Measurements from ENCODE around the gene S100A9.
"Not testable (repeated sequence)": the region's sequence is repeated elsewhere in the genome, so short reads cannot be mapped to it uniquely, and the experiment has no call there.

Gene S100A9

DNA sequence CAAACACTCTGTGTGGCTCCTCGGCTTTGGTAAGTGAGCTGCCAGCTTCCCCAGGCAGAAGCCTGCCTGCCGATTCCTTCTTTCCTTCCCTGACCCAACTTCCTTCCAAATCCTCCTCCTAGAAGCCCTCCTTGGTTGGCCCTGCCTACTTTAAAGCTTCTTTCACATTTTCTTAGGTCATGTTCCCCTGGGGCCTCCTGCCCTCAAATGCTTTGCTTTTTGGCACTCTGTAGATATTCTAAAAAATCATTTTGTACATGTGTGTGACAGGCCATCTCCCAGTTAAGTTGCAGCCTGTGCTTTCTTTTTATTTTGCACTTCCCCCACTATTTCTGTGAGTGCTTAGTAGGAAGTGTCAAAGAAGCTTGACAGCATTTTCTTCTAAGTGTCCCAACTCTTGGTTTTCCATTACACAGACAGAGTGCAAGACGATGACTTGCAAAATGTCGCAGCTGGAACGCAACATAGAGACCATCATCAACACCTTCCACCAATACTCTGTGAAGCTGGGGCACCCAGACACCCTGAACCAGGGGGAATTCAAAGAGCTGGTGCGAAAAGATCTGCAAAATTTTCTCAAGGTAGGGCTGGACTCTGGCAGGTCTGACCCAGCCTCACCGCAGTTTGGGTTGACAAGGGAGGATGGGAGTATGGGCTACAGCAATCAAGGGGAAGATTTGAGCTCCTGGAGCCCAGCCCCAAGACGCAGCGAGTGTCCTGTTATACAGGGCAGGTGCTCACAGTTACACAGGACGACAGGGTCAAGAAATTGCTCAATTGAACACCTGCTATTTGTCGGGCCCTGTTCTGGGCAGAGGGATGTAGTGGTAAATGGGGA, at the start of gene S100A9:
S100A9 (plus strand) TSS at position 2 of the 838 bp plus-strand sequence; CDS start at position 432, 430 bp downstream.
- DNase-seq (ENCODE audit: low spot score): no peak

DNA sequence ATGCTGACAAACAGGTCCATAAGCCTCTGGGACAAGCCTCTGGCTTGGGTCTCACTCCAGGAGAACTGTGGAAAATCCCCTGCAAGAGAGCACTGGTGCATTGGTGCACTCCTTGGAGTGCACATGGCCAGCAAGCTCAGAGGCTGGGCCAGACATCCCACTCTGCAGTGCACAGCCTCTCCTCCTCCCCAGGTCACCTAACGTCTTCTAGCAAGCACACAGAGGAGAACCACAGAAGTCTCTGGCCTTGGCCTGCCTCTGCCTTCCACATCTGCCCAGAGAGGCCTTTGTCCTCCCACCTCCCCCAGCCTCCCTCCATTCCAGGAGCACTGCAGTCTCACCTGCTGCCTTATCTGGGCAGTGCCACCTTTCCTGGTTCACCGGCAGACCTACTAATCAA, 49.1 kb upstream of the S100A9 start:
- DNase-seq (ENCODE audit: low spot score): no peak

DNA sequence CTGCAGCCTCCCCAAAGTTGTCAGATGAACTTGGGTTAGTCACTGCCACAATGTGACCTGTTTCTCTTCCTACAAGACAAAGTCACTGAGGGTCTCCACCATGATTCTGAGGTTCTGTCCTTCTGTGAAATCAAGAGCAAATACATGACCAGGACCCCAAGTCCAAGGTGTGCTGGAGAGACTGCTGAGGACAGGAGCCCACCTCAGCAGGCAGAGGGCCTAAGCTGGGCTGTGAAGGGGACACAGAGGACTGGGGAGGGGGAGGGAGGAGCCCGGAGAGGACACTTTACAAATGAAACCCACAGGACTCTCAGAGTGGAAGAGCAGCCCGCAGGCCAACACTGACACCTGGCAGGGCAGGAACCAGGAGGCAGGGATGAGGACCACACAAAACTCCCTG, 48.2 kb upstream of the S100A9 start:
- no peak for DNase-seq (ENCODE audit: low spot score)

DNA sequence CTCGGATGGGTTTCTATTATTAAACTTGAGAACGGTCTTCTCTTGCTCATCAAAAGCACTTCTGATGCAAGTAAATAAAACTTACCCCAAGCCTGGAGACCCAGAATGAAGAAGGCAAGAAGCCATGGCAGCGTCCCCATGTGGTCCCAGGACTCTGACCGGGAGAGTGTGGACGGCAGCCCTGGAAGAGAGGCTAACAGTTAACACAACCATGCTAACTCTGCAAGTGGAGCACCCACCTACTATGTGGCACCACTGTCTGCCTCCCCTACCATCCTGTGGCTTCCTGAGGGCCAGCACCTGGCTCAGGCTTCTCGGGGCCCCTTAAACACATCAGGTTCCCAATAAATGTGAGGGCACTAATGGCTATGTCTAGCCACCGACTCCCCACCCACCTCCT, 47.1 kb upstream of the S100A9 start:
- DNase-seq (ENCODE audit: low spot score): no peak

DNA sequence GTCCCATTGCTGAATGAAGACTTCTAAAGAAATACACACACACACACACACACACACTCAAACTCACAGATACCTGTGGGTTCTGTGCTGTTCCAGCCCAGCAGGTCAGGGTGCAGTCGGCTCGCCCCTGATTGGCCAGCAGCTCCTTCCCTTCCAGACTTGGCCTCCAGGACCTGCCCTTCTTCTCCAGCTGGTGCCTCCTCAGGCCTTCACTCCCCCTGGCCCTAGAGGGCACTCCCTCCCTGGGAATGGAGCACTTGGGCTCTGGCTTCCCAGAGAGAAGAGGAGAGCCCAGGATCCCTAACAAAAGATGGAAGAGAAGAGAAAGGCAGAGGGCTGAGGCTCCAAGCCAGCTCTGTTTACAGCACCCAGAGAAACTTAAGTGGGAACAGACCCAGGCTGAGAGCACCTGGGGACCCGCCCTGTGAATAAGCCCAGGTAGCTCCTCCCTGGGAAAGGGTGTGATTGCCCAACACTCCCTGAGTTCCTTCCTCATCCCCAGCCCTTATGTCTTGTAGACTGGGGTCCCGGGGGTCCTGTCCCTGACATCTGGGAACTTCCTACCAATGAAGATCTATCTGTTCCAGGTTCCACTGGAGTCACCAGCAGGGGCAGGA, 45.0 kb upstream of the S100A9 start, which contains the start of gene PGLYRP3:
PGLYRP3 (minus strand) TSS at position 383 of the 617 bp plus-strand sequence. CDS start 2,287 bp downstream, outside the sequence.
- DNase-seq (ENCODE audit: low spot score): peak; percentile 4

DNA sequence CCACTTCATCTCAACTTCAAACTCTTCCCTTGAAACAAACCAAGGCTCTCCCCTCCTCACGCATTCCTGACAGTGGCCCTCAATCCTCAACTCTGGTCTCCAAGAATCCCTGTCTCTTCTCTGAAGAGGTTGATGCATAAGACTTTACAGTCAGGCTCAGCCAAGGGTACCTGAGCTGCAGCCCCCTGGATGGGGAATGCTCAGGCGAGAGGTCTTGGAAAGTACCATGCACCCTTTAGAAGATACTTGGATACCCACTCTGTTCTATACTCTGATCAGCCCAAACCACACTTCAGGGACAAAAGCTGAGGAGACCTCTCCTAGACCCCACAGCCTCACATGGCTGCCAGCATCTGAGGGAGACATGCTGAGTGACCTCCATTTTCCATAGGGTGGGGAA, 44.4 kb upstream of the S100A9 start:
- DNase-seq (ENCODE audit: low spot score): no peak

DNA sequence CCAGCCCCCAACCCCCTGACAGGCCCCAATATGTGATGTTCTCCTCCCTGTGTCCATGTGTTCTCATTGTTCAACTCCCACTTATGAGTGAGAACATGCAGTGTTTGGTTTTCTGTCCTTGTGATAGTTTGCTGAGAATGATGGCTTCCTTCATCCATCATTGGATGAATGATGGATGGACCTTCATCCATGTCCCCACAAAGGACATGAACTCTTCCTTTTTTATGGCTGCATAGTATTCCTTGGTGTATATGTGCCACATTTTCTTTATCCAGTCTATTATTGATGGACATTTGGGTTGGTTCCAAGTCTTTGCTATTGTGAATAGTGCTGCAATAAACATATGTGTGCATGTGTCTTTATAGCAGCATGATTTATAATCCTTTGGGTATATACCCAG, 43.3 kb upstream of the S100A9 start:
- not testable (repeated sequence) for DNase-seq (ENCODE audit: low spot score)

DNA sequence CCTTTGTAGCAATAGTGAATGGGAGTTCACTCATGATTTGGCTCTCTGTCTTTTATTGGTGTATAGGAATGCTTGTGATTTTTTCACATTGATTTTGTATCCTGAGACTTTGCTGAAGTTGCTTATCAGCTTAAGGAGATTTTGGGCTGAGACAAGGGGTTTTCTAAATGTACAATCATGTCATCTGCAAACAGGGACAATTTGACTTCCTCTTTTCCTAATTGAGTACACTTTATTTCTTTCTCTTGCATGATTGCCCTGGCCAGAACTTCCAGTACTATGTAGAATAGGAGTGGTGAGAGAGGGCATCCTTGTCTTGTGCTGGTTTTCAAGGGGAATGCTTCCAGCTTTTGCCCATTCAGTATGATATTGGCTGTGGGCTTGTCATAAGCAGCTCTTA, 41.6 kb upstream of the S100A9 start:
- not testable (repeated sequence) for DNase-seq (ENCODE audit: low spot score)

DNA sequence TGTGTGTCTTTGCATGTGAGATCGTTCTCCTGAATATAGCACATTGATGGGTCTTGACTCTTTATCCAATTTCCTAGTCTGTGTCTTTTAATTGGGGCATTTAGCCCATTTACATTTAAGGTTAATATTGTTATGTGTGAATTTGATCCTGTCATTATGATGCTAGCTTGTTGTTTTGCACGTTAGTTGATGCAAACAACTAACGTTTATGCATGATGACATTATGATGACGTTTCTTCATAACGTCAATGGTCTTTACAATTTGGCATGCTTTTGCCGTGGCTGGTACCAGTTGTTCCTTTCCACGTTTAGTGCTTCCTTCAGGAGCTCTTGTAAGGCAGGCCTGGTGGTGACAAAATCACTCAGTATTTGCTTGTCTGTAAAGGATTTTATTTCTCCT, 39.5 kb upstream of the S100A9 start:
- DNase-seq (ENCODE audit: low spot score): not testable (repeated sequence)

DNA sequence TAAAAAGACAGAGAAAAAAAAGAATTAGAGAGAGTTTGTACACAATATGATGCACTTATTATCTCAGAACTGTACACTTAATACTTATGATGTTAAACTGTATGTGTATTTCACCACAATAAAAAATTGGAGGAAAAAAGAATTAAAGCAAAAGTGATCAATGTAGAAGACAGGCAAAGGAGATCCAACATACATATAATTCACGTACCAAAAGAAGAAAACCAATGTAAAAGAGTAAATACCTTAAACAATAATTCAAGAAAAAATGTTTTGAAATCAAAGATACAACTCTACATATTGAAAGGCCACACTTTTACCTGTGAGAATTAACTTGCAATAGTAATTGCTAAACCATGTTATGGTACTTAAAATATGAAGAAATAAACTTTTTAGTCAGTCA, 35.1 kb upstream of the S100A9 start:
- DNase-seq (ENCODE audit: low spot score): no peak

DNA sequence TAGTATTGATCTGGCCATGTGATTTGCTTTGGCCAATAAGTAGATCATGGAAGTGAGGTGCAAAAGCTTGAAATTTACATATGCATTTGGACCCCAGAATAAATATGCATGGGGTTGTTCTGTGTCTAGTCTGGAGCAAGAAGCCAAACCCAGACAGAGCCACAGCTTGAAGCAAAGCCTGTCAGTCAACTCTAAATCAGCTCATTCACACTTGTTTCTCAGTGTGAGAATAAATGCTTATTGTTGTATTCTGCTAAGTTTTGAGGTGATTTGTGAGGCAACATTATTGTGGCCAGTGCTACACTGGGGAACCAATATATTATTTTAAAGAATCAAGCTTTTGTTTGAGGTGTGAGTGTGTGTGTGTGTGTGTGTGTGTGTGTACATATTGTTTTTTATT, 32.7 kb upstream of the S100A9 start:
- DNase-seq (ENCODE audit: low spot score): peak; percentile 95

DNA sequence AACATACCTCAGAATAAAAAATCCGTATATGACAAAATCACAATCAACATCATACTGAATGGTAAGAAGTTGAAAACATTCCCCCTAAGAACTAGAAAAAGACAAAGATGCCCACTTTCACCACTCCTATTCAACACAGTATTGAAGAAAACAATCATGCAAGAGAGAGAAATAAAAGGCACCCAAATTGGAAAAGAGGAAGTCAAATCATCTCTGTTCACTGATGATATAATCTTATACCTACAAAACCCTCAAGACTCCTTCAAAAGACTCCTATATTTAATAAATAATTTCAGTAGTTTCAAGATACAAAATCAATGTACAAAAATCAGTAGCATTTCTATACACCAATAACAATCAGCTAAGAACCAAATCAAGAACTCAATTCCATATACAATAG, 23.8 kb upstream of the S100A9 start:
- DNase-seq (ENCODE audit: low spot score): no peak

DNA sequence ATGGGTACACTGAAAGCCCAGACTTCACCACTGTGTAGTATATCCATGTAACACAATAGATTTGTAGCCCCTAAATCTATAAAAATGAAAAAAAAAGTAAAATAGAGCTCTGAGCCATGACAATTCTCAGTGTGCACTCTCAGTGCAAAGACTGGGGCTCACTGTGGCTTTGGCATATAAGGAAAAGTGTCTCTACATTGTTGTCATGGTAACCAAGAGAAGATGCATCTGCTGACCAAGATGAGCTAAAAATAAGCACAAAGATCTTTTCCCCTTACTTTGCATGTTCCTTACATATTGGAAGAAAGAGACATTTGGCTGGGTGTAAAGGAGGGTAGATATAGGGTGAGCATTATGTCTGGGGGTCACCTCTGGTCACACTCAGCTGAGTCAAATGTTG, 21.0 kb upstream of the S100A9 start:
- DNase-seq (ENCODE audit: low spot score): no peak

DNA sequence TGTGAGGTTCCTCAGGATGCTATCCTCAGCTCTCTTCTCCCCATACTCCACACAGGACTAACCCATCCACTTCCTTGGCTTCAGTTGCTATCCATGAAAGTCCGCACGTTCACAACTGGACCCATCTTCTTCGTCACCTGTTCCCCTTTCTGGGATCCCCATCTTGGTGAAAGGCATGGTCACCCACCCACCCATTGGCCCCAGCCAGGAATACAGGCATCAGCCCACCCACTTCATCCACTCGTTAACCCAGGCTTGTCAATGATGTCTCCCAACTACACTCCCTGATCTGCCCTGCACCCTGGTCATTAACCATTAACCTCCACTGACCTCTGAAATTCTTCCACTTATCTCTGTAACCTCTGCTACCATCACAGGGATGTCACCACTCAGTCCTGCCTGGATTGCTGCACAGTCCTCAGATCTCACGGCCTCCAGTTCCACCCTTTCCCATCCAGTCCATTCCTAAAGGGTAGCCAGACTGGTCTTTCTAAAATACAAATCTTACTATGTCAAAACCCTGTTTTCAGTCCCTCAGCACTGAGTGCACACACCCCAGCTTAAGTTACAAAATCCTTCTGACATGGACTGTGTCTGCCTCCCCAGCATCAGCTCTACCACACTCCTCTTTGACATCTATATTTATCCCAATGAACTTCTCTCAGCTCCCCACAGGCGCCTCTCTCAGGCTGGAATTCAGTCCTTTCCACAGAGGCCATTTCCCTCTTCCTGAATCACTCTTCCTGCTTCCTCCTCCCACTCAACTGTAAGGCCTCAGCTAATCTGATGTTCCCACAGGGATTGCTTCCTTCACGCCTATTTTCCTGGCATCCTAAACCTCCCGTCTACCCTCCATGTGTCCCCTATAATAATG, 19.4 kb upstream of the S100A9 start:
- DNase-seq (ENCODE audit: low spot score): no peak

DNA sequence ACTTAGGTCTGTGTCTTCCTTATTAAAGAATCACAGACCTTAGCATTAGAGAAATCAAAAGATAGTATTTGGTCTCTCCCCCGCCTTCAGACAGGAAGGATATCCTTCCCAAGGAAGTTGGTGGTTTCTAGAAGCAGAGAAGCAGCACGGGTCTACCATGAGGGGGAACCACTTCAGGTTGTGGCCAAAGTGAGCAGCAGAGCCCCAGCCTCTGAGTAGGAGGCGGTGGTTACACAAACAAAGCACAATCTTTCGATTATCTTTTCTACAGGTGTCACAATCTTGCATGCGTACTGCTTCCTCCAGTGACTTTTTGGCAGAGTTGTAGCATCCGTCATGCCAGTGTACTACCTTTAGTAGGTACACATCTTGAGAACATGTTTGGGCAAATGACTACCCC, 17.9 kb upstream of the S100A9 start:
- DNase-seq (ENCODE audit: low spot score): no peak

DNA sequence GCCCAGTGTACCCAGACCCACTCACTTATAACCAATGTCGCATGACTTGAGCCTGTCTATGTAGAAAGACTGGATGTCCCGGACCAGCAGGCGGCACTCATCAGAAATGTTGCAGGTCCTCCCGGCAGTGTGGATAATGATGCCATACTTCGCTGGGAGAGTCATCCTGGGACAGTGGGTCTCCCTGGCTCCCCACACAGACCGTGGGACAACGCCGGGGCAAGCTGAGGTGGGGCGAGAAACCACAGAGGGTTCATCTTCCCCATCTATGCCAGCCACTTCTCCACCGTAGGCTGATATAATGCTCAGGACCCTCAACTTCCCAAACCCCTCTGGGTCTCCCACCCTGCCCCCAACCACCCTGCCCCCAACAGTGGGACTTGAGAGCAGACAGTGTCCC, 17.3 kb upstream of the S100A9 start:
- DNase-seq (ENCODE audit: low spot score): no peak

DNA sequence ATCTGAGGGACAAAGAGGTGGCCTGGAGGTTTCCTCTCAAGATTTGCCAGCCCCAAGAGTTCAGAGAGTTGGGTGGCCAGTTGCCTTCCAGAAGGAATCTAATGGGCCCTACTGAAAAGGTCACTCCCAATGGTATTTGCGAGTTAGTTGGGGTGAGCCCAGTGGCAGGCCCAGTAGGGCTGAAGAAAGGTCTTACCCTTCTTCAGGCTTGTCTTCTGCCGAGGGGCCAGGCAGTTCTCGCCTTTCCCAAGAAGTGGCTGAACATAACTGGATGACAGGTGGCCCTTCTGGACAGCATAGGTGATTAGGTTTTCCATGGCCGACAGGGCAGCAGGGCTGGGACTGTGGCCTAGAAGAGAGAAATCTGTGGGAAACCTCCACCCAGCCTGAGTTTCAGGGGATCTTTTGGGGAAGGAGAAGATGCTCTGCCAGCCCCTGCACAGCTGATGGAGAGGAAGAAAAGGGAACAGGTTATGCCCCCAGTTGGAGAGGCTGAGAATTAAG, 16.2 kb upstream of the S100A9 start:
- DNase-seq (ENCODE audit: low spot score): no peak

DNA sequence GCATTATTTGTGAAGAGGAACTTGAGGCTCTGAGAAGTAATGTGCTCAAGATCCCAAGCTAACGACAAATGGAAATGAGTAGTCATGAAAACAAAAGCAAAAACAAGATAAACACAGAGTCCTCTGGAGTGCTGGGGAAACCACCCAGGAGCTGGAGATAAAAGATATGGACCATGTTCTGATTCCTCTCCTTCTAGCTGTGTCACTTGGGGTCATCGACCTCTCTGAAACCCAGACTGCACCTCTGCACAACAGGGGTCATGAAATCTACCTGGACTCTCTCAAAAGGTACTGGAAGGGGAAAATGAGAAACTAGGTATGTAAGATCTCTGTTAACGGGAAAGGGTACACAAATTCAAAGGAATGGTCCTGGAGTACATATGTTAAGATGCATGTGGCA, 15.5 kb upstream of the S100A9 start:
- no peak for DNase-seq (ENCODE audit: low spot score)

DNA sequence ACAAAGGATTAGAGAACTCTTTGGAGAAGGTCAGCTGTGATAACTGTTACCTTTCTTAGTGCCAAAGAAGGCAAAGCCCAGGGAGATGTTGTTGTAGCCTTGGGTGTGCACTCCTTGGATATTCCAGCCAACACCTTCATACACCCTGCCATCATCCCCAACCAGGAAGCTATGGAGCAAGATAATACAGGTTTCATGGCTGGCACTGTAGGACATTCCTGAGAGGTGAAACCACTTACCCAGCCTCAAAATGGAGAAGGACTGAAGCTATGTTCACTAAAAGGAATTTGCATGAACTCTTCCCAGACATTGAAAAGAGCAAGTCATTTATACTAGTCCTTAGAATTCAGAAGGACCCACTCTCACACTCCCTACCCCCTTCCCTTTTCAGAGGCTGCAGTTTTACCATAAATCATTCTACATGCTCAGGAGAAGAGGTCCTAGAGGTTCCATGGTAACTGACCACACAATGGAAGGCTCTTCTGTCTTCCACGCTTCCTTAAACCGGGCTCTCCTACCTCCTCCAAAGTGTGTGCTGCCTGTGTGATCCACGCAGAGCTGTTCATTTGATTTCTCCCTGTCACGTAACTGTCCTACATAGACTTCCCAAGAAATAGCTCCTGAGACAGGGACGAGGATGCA, 14.5 kb upstream of the S100A9 start:
- DNase-seq (ENCODE audit: low spot score): no peak

DNA sequence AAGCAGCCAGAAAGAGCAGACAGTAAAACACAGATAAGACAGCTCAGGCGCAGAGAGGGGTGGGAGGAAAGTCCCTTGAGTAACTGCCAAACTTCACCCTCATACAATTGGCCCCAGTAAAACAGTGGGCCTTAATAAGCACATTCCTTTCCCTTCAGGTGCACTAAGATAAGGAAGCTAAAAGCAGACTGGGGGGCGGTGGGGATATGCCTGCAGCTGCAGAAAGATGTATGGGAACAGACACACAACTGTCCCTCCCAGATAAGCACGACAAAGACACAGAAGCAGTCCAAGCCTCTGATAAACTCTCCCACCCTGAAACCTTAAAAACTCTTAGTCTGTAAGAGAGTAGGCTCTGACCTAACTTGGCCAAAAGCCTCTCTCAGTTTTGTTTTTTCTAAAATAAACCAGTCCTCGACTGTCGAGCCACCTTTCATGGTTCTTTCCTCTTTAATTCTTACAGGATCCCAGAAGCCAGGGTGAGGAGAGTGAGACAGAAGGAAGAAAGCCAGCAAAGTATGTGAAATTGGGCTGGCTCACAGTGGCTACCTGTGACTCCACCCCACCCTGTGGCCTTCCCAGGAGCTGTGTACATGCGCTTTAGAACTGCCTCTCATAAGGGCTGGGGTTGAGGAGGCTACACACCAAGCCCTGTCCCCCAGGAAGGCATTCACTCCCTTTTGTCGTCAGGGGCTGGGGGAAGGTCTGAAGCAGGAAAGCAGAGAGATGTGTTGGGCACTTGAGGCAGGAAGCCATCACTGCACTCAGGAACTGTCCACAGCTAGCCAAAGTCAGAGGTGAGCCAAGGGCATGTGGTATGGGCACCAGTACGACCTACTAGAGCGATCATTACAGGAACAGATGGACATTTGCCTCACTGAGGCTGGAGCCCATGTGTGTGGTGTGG, 13.6 kb upstream of the S100A9 start:
- DNase-seq (ENCODE audit: low spot score): no peak

DNA sequence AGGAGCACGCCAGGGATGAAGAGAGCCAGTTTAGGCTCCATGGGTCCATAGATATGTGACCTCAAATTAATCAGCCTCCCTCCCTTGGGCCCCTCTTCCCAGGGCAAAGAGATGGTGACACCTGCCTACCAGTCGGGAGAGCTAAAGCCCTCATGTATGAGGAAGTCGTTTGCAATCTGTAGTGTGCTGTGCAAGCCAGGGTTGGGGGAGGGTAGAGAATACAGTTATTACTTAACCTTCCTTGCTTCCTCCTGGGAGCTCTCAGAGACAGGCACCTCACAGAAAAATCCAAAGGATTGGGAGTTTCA, 13.0 kb upstream of the S100A9 start:
- no peak for DNase-seq (ENCODE audit: low spot score)
